ENCODE results near the gene ATP6V0C. TPM values are rescaled to one million over a fixed set of nuclear protein-coding genes. Genes with fewer than 3 reads are reported as not detected.

Gene ATP6V0C
- total and polyA plus RNA-seq, 7 donors = 33.2 to 233 (median 51.5) TPM

GRCh38 chr16:2467528-2468232 lies 46.1 kb upstream of the ATP6V0C start:
- WGBS, 2 donors = 1 to 2% methylated on average over 80 of the region's 80 CpGs
- Histone ChIP-seq H3K4me3 (peak overlapping the region; percentile 17 to 69 (median 52)), H3K36me3 (no peaks in the 10 kb centered on the region), H3K27ac (peak overlapping the region in 3 of 4 donors; percentile 50 to 66 (median 53)), H3K27me3 (peaks cover 26 to 58% (median 41%) of the 10 kb centered on the region in 3 donors), H3K9me3 (no peaks in the 10 kb centered on the region), H3K4me1 (peaks cover 0 to 37% (median 34%) of the 10 kb centered on the region in 4 donors)
- DNase-seq = peak; percentile 96
- intact Hi-C loops (cut with DNase I) = loop anchor here (2.0 kb wide), 1 partner anchor 39 kb away; the partner anchor contains the start of gene CCNF
- peak; percentile 50 to 76 (median 68) for TF ChIP-seq POLR2AphosphoS5 (IDR thresholded peaks at IDR 0.05)
- TF ChIP-seq EP300 (IDR thresholded peaks at IDR 0.05) = no peak

- intact Hi-C loops (cut with DNase I) = no loop called here
- Histone ChIP-seq H3K4me1 (peaks cover 0 to 41% (median 36%) of the 10 kb centered on the region in 4 donors), H3K4me3 (peak overlapping the region; percentile 17 to 69 (median 52)), H3K9me3 (no peaks in the 10 kb centered on the region), H3K36me3 (no peaks in the 10 kb centered on the region), H3K27ac (peak overlapping the region in 3 of 4 donors; percentile 50 to 66 (median 53)), H3K27me3 (peaks cover 32 to 64% (median 47%) of the 10 kb centered on the region in 3 donors)
- 0 to 1% methylated on average over 38 of the region's 38 CpGs for WGBS, 2 donors
- TF ChIP-seq POLR2AphosphoS5 (IDR thresholded peaks at IDR 0.05) (no peak), POLR2A (IDR thresholded peaks at IDR 0.05) (no peak), CTCF (IDR thresholded peaks at IDR 0.05) (no peak), EP300 (IDR thresholded peaks at IDR 0.05) (no peak)
- no peak for DNase-seq
Measured at GRCh38 chr16:2468233-2468724, 45.5 kb upstream of the ATP6V0C start.

- TF ChIP-seq POLR2A (IDR thresholded peaks at IDR 0.05) (no peak), EP300 (IDR thresholded peaks at IDR 0.05) (no peak), POLR2AphosphoS5 (IDR thresholded peaks at IDR 0.05) (no peak), CTCF (IDR thresholded peaks at IDR 0.05) (no peak)
- DNase-seq = no peak
- Histone ChIP-seq H3K27ac (no peak overlapping the region), H3K27me3 (peaks cover 32 to 68% (median 49%) of the 10 kb centered on the region in 3 donors), H3K9me3 (no peaks in the 10 kb centered on the region), H3K36me3 (no peaks in the 10 kb centered on the region), H3K4me1 (peaks cover 0 to 47% (median 41%) of the 10 kb centered on the region in 4 donors), H3K4me3 (peak overlapping the region in 1 of 4 donors; percentile 69)
- WGBS, 2 donors = 9 to 14% methylated on average over 14 of the region's 14 CpGs
- intact Hi-C loops (cut with DNase I) = no loop called here
Measured at GRCh38 chr16:2468725-2469398, 44.9 kb upstream of the ATP6V0C start.

- 41 to 57% methylated on average over 16 of the region's 16 CpGs for WGBS, 2 donors
- DNase-seq = no peak
- no peaks in the 10 kb centered on the region for H3K9me3 ChIP-seq
- TF ChIP-seq POLR2A (IDR thresholded peaks at IDR 0.05) (no peak), EP300 (IDR thresholded peaks at IDR 0.05) (no peak), CTCF (IDR thresholded peaks at IDR 0.05) (no peak), POLR2AphosphoS5 (IDR thresholded peaks at IDR 0.05) (no peak)
- H3K27ac ChIP-seq = no peak overlapping the region
- no peaks in the 10 kb centered on the region for H3K36me3 ChIP-seq
- intact Hi-C loops (cut with DNase I) = no loop called here
- H3K27me3 ChIP-seq = peaks cover 32 to 68% (median 49%) of the 10 kb centered on the region in 3 donors
- no peak overlapping the region for H3K4me3 ChIP-seq
- peaks cover 0 to 54% (median 47%) of the 10 kb centered on the region in 4 donors for H3K4me1 ChIP-seq
Measured at GRCh38 chr16:2469399-2470233, 44.1 kb upstream of the ATP6V0C start.
